HG03575 (cell line): ENCODE results near the gene FBXL15.

Experiments used
- ATAC-seq: cut with Tn5 transposase; IDR thresholded peaks from one replicate; pipeline ENCODE4 v1.9.1; 2021; ENCODE audit not compliant: unreplicated experiment, insufficient number of reproducible peaks, low FRiP score; ENCODE audit errors: extremely low read depth

The FBXL15 gene

DNA sequence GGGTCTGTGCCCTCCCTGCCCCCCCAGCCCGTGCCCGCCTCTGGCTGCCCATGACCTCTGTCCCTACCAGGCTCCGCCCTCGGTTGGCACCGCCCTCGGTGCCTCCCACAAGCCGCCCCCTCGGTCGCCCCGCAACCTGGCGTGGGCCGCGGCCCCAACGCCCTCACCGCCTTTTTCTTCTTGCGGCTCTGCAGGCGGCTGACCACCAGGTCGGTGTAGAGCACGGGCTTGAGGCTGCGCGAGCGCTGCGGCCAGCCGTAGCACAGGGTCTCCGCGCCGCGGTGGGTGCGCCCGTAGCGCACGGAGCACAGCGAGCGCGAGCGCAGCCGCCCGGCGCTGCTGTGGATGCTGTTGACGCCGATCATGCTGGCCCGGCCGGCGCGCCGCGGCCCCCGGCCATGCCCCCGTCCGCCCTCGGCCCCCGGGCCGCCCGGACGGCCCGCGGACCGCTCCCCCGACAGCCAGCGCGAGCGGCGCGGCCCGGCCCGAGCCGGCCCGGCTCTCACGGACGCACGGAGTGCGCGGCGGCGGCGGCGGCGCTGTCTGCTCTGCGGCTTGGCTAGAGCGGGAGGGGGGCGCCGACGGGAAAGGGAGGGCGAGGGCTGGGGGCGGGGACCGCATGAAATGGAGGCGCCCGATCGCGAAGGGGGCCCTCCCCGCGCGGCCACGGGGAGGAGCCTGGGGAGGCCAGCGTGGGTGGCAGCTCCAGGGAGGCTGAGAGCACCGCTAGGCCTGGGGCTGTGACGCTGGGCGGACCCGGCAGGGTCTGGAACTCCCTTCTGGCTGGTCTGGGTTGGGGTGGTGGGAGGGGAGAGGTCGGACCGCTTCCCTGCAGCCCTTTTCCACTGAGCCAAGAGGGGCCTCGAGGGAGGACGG is 11.7 kb upstream of the FBXL15 start:
- no peak for ATAC-seq

DNA sequence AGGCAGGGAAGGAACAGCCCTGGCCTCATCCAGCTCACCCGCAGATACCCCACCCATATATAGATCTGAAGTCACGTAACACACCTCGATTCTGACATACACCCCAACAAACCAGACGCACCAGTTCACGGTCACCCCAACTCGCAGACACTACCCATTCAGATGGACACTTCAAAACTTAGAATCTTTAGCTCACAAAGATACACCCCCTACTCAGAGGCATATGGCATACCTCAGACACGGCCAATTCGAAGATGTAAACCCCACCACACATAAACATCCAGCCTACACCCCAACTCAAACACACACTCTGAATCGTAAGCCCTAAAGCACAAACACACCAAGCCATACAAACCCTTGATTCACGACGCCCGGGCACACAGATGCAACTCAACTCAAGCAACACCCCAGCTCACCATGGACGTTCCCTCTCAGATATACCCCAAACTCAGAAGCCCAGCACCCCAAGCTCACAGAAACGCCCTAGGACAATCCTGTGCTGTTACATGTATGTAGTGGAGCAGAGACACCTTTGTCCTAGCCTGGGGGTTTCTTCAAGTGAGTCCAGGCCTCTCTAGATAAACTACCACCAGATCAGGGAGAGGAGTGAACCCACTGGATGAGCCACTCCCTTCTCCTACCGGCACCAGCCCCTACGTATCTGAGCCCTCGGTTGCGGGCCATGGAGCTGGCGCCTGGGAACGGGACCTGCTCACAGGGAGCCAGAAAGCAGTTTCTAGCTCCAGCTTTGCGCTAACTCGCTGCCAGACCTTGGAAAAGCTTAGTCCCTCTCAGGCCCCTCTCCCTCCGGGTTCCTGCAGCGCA is 10.8 kb upstream of the FBXL15 start:
- ATAC-seq = no peak

DNA sequence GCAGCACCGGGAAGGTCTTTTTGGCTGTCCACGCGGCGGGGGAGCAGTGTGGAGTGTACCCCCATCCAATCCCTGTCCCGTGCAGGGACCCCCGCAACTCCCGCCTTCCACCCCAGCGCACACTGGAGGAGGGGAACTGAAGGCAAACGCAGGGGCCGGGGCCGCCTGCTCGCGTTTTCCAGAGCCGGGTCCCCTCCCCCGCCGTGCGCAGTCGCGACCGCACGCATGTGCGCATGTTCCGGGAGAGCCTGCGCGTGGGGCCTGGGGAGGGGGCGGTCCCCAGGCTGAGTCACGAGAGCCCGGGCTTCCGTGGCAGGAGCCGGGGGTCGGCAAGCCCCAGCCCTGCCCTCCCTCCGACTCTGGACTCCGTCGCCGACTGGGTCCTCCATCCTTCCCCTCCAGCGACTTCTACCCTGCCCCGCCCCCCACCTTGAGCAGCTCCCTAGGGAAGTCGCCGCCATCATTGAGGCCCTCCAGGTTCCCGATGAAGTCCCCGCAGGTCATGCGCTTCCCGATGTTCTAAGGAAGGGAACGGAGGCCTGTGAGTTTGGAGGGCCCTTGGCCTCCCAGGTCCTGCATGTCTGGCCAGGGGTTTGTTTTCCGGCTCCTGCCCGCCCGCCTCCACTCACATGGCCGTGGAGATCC is 10.1 kb upstream of the FBXL15 start:
- ATAC-seq = no peak

DNA sequence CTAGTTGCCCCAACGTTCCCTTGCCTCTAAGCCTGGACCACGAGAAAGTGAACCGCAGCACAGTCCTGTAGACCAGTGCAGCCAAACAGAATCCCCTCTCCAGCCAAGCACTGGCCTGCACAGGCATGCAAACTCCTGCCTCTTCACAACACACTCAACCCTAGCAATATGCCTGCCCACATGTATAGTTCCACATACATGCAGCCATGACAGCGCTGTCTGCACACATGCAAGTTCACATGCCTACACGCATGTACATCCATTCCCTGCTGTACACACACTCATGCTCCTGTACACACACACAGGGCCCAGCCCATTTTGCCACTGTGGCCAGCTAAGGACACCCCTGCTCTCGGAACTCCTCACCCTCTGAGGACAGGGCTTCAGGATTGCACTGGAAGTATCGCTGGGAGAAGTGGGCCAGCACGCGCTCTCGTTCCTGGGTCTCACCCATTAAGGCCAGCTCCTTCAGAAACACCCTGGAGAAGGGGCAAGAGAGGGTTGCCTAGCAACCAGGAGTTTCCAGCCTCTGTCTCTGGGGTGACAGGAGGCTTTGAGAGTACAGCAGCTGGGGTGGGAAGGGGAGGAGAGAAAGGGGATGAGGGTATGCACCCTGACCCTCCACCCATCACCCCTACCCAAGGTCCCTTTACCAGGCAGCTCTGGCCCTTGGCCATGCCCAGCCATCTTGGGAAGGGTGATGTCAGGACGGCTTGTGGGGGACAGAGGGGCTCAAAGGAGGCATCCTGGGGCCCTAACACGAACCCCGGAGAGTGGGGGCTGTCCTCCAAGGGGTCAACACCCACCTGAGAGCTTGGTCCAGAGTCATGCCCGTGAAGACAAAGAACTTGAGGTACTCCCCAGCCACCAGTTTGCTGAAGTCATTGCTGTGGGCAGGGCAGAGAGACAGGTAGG is 9.0 kb upstream of the FBXL15 start:
- ATAC-seq = no peak

DNA sequence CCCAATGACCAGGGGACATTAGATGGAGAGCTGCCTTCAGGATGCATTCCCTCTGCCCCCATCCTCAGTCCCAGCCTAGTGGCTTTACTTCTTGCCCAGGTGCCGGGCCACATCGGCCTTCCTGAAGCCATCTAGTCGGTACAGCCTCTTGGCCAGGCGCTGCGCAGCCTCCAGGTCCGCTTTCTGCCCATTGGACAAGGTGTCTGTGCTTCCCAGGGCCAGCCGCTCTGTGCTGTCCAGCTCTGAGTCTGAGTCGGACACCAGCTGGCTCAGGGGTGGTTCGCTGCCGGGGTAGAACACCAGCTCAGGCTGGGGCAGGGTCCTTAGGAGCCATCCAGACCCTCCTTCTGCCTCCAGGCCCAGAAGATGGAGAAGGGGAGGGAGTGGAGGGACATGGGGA is 8.3 kb upstream of the FBXL15 start:
- ATAC-seq = no peak

DNA sequence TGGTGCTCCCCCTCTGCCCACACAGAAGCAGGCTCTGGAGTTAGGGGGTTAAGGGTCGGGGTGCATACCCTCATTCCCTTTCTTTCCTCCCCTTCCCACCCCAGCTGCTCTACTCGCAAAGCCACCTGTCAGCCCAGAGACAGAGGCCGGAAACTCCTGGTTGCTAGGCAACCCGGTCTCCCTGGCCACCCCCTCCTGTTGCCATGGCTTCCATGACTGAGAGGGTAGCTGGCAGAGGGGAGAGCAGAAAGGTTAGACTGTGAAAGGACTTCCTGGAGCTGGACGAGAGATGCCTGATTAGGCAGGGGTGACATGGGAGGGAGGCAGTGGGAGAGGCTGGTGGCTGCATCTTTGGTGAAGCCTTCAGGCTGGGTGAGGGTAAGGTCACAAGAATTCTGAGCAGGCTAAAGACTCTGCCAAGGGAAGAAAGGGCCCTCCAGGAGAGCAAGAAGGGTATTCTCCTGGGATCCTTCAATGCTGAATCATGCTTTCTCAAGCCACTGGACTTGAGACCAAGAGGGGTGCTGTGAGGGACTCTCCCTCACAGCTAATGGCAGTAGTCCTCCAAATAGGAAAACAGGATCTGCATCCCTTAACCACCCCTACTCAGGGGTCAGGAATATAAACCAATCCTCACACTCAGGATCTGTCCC is 7.5 kb upstream of the FBXL15 start:
- no peak for ATAC-seq

DNA sequence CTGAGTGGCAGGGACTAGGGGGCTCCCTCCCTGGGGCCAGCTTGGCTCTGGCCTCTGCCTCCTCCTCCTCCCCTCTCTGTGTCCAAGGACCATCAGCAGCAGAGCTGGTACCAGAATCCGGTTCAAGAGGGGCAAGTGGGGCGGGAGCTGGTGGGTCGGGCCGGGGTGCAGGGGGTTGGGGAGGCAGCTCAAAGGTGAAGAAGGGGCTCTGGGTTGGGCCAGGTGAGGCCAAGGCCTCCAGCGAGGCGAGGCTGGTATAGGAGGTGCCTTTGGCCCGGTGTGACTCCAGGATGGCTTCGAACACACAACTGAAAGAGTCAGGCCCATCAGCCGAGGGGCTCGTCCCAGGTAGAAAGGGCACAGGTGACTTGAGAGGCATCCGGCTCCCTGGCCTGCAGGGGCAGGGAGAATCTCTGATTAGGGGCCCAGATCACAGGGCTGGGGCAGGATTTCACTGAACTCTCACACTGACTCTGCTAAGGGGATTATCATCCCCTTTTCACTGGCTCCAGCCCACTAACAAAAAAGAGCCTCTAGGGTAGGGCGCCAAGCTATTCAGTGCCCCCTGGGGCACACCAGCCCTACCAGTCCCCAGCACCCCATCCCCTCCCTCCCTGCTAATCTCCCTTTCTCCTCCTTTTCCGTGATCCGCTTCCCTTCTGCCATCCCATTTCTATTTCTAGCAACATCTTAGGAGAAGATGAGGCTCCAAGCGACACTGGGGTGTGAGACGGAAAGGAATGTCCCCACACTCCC is 6.7 kb upstream of the FBXL15 start:
- ATAC-seq = no peak

DNA sequence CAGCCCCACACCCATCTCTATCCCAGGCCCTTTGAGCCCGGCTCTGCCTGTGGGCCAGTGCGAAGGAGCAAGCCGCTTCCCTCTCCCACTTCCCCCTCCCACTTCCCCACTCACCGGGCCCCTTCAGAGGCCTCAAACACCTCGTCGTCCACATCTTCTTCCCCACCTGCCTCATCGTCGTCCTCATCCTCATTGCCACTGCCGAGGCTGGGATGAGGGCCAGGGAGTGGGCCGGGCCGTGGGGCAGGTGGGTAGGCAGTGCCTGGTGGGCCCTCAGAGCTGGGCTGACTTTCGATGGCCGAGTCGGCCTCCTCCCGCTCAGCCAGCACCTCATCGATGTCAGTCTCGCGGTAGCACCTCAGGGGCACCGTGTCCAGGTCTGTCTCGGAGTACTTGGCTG is 5.9 kb upstream of the FBXL15 start:
- ATAC-seq = no peak

DNA sequence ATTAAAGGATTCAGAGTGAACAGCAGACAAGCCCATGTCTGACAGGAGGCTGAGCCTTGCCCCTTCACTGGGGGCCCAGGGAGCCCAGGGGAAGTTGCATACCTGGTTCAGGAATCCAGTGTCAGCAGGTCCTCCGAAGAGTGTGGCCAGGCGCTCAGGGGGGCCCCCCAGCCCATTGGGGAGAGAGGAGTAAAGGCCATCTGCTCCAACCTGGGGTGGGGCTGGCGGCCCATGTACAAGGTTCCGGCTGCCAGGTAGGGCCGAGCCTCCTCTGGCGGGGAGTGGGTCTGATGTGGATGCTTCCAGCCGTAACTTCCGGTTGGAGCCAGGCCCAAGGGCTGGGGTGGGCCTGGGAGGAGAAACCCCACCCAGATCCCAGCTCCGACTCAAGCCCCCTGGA is 4.4 kb upstream of the FBXL15 start:
- ATAC-seq = no peak

DNA sequence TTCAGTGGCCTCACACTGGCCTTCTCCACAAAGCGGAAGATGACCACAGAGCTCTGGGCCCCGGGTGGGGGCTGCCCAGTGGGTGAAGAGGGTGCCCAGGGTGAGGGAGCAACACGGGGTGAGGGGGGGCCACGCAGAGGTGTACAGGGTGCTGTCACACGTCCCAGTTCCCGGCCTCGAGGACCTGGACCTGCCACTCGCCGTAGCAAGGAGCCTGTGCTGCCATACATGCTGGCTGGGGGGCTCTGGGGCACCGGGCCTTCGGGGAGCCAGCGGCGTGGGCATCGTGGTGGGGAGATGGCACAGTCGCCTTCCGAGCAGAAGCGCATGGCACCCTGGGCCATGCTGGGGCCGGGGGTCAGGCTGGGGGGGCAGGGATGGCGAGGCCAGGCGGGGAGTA is 3.9 kb upstream of the FBXL15 start:
- ATAC-seq = no peak

DNA sequence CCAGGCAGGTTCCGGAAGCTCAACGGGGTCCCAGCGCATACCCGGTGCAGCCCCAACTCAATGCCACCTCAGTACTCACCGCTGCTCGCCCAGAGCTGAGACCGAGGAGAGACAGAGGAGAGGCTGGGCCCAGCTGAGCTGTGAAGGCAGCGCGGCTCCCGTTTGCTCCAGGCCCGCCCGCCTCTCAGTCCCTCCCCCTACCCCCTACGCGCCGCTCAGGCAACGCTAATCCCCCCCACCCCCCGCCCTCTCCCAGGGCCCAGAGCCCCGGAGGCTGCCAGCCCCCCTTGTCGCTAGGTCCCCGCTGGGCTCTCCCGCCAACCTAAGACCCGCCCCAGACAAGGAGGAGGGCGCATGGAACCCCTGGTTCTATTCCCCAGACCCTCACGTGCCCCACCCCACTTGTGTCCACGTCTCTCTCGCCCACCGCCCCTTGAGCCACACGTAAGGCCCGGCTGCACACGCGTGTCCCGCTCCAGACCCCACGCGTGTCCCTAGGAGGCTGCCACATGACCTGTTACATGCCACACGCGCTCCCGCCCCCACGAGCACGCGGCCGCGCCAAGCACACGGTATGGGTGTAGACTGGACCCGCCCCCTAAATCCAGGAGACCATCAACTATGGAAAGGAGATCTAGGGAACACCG is 1.9 kb upstream of the FBXL15 start, which contains the start of gene PSD:
PSD (minus strand) TSS at position 164 of the 647 bp plus-strand sequence. CDS start 1,747 bp downstream, outside the sequence.
- ATAC-seq = no peak

DNA sequence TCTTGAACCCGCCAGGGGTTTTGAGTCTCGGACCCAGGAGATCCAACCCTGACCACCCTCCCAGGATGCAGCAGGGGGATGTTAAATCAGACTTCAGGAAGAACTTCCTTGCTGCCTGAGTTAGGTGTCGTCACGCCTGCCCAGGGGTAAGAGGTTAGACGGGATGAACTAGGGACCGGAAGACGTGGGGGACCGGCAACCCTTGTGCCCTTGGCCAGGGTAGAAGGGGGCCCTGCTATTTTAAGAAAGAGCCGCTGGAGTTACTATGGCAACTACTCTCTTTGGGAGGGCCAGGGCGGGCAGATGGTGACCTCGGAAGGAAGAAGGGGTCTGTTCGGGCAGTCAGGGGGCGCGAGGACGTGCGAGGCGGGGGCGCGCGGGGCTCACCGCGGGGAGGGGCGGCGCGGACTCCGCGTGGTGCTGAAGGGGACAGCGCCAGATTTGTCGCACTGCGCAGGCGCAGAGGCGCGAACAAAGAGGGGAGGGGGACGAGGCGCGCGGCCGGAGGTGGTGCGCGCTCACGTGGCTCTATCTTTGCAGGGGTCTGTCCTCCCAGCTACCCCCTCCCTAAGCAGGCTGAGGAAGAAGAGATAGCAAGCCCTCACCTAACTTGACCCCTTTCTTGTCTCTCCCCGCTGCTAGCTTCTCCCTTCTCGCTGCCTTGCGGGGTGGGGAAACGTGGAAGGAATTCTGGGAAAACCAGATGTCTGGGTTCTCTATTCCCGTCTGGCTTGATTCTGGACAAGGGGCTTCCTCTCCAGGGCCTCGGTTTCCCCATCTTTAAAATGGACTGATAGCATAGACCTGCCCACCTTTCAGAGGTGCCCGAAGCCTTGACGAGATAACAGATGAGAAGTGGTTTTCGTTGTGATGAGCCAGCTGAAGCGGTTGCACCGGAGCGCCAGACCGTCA is 1.1 kb upstream of the FBXL15 start:
- ATAC-seq = no peak

DNA sequence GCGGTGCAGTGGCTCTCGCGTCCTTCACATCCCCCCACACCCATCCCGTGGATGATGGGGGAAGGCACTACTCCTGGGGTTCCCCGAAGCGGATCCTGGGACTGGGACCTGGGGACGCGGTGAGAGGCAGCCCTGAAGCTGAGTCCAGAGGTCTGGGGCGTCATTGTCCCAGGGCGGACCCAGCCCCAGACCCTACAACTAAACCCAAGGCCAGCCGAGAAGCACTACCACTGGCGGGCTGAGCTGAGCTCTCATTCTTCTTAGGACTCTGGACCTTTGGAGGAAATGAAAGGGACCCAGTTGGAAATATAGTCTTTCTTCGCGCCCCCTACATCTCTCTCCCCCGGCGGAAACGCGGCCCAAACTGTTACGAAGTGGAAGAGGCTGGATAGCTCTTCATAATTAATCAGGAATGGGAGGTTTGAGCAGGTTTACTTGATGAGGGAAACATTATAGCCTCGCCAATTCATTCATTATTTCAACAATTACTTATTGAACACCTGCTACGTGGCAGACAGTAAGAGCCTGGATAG is 389 bp upstream of the FBXL15 start:
- ATAC-seq = no peak

DNA sequence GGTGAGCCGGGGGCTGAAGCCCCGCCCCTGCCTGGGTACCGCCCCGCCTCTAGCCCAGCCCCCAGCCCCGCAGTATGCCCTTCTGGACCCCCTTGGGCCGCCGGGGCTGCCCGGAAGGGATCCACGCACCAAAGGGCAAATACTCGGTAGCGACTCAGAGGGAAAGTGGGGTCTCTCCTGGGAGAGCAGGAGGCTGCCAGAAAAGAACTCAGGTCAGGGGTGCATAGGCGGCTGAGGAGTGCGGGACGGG is 796 bp downstream of the FBXL15 start:
- ATAC-seq = no peak

DNA sequence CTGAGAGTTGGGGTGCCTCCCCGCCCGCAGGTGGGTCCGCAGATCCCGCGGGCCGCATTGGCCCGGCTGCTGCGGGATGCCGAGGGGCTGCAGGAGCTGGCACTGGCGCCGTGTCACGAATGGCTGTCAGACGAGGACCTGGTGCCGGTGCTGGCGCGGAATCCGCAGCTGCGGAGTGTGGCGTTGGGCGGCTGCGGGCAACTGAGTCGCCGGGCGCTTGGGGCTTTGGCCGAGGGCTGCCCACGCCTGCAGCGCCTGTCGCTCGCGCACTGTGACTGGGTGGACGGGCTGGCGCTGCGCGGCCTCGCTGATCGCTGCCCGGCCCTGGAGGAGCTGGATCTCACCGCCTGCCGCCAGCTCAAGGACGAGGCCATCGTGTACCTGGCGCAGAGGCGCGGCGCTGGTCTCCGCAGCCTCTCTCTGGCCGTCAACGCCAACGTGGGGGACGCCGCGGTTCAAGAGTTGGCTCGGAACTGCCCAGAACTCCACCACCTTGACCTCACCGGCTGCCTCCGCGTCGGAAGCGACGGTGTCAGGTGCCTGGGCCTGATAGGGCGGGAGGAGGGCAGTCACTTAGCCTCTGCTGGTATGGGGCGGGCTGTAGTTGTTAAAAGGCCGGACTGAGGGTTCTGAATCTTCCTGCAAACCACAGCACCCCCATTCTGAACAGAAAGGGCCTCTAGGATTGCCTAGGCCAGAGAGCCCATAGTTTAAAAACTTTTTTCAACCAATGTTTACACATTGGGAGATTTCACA is 1.3 kb downstream of the FBXL15 start:
- no peak for ATAC-seq
